Lower lobe of right lung (tissue), 2 donors: ENCODE data around the gene AMPD1. TPM values are rescaled to one million over a fixed set of nuclear protein-coding genes. Genes with fewer than 3 reads are reported as not detected.

Experiments used
- ATAC-seq, 2 donors: fragments of 200-7000 bp; cut with Tn5 transposase; one replicate each; pipeline ENCODE4 v1.9.1; 2020 to 2022; ENCODE audit warnings: mild to moderate bottlenecking in 2 of 2, moderate library complexity in 2 of 2
- DNase-seq: peaks from one replicate; pipeline ENCODE4 v3.0.0-alpha.2; 2020
- H3K27ac ChIP-seq: fragments of 200-600 bp; one replicate; pipeline ENCODE4 v1.8.0; 2022
- H3K27me3 ChIP-seq: fragments of 200-600 bp; one replicate; pipeline ENCODE4 v1.8.0; 2022; ENCODE audit warnings: low read depth
- H3K36me3 ChIP-seq: fragments of 200-600 bp; one replicate; pipeline ENCODE4 v1.8.0; 2022; ENCODE audit warnings: mild to moderate bottlenecking
- H3K4me1 ChIP-seq: fragments of 200-600 bp; one replicate; pipeline ENCODE4 v1.8.0; 2022
- H3K4me3 ChIP-seq: fragments of 200-600 bp; one replicate; pipeline ENCODE4 v1.8.0; 2022; ENCODE audit warnings: mild to moderate bottlenecking
- H3K9me3 ChIP-seq: fragments of 200-600 bp; one replicate; pipeline ENCODE4 v1.8.0; 2022
- intact Hi-C: fragments of 100-400 bp; cut with DNase I; formaldehyde crosslinking; loops from one replicate; pipeline ENCODE4 v1.11.0; 2022
- total RNA-seq: library from RNA; stranded (reverse); fragmentation: NEBNext Ultra II Directional; extraction: Animal tissue kit (Norgen Biotek cat#: 25700); gene quantifications from one replicate; pipeline ENCODE4 v1.2.1, GENCODE V29; 2021
- TF ChIP-seq, protein P1 (sequence below): fragments of 200-600 bp; IDR thresholded peaks from one replicate; pipeline ENCODE4 v1.8.0; 2022; ENCODE audit warnings: antibody characterized with exemption, mild to moderate bottlenecking
- donor health status: DM: no; HTN: yes; CAD: no; lungs with severe emphysema.

AMPD1 gene
- total RNA-seq, 1 donor from 2014 or later, result 0.21 TPM

DNA sequence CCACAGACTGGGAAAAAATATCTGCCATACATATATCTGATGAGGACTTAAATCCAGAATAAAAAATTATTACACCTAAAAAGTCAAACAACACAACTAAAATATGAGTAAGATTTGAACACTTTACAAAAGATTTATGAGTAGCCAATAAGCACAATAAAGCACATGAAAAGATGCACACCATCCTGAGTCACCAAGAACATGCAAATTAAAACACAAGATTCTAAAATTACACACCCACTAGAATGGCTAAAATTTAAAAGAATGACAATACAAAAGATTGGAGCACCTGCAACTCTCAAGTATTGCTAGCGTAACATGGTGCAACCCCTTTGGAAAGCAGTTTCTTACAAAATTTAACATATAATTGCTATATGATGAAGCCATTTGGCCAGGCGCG is 56.4 kb downstream of the AMPD1 start:
- Histone ChIP-seq H3K27me3 (no peaks in the 10 kb centered on the region), H3K27ac (no peak overlapping the region), H3K4me3 (no peak overlapping the region), H3K36me3 (no peaks in the 10 kb centered on the region), H3K9me3 (no peaks in the 10 kb centered on the region), H3K4me1 (no peaks in the 10 kb centered on the region)
- DNase-seq (no peak), ATAC-seq (no peak)
- TF ChIP-seq, protein P1, sequence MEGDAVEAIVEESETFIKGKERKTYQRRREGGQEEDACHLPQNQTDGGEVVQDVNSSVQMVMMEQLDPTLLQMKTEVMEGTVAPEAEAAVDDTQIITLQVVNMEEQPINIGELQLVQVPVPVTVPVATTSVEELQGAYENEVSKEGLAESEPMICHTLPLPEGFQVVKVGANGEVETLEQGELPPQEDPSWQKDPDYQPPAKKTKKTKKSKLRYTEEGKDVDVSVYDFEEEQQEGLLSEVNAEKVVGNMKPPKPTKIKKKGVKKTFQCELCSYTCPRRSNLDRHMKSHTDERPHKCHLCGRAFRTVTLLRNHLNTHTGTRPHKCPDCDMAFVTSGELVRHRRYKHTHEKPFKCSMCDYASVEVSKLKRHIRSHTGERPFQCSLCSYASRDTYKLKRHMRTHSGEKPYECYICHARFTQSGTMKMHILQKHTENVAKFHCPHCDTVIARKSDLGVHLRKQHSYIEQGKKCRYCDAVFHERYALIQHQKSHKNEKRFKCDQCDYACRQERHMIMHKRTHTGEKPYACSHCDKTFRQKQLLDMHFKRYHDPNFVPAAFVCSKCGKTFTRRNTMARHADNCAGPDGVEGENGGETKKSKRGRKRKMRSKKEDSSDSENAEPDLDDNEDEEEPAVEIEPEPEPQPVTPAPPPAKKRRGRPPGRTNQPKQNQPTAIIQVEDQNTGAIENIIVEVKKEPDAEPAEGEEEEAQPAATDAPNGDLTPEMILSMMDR, result no peak
- intact Hi-C loops, result no loop called here

DNA sequence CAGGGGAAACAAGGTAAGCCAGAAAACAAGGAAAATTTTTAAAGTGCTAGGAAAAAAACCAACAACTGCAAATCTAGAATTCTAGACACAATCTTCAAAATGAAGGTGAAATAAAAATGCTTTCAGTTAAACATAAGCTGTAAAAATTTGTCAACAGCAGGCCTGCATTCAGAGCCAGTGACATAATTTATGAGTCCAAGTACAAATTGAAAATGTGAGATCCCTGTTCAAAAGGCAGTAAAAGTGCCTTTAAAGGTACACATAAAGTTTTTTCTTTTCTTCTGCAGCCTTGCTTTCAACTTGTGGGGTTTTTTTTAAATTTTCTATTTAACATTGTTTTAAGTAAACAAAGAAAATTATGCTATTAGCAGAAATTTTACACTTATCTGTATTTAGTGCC is 62.9 kb downstream of the AMPD1 start:
- Histone ChIP-seq H3K27ac (no peak overlapping the region), H3K4me1 (no peaks in the 10 kb centered on the region), H3K27me3 (no peaks in the 10 kb centered on the region), H3K4me3 (no peak overlapping the region), H3K9me3 (no peaks in the 10 kb centered on the region), H3K36me3 (no peaks in the 10 kb centered on the region)
- no peak for ATAC-seq
- intact Hi-C loops, result no loop called here
- TF ChIP-seq, protein P1, result no peak
- no peak for DNase-seq

DNA sequence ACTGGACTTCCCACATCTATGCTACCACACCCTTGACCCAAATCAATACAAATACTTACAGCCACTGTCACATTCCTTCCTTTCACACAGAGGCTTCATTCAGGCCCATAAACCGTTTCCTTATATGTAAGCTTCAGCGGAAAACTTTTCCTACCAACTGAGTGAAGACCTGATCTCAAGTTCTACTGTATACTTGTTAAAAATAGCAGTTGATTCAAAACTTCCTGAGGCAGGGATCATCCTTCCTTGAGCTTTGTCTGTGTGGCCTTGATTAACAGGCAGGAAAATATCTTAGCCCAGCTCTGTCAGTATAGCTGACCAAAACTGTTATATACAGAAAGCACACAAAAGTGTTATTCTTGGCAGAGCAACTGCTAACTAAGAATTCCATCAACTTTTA is 68.2 kb downstream of the AMPD1 start:
- intact Hi-C loops, result no loop called here
- DNase-seq (no peak), ATAC-seq (no peak)
- Histone ChIP-seq H3K36me3 (no peaks in the 10 kb centered on the region), H3K4me1 (no peaks in the 10 kb centered on the region), H3K4me3 (no peak overlapping the region), H3K9me3 (no peaks in the 10 kb centered on the region), H3K27me3 (no peaks in the 10 kb centered on the region), H3K27ac (no peak overlapping the region)
- TF ChIP-seq, protein P1, result no peak

DNA sequence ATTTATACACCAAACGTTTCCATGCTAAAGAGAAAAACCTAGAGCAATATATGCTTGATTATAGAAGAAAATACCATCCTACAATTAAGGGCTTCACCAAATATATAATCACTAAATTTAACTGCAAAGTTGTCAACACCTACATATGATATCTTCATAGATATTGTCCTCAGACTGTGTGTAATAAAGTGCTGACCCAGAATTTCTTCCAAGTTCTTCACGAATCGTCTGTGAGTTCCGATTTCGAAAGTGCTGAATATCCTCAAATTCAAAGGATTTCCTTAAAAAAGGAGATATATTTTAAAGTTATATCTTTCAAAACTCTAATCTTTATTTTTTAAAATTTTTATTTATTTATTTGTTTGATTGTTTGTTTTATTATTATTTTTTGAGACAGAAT is 72.0 kb downstream of the AMPD1 start:
- no peaks in the 10 kb centered on the region for H3K27me3 ChIP-seq
- ATAC-seq, result no peak
- no peak for DNase-seq

More for the DNA sequence above, 72.0 kb downstream of the AMPD1 start:
- TF ChIP-seq, protein P1, result no peak
- intact Hi-C loops, result no loop called here
- Histone ChIP-seq H3K4me3 (no peak overlapping the region), H3K4me1 (no peaks in the 10 kb centered on the region), H3K27ac (no peak overlapping the region), H3K9me3 (no peaks in the 10 kb centered on the region), H3K36me3 (no peaks in the 10 kb centered on the region)

Other genes starting within 250 kb of the AMPD1 start
- gene TRIM33, start 184.3 kb downstream of the AMPD1 start, total RNA-seq, result 36.4 TPM
- gene BCAS2, start 113.9 kb downstream of the AMPD1 start, total RNA-seq, result 24.1 TPM
- gene DENND2C, start 25.5 kb downstream of the AMPD1 start, total RNA-seq, result 3.8 TPM
- 25.1 TPM for gene NRAS, start 21.2 kb upstream of the AMPD1 start, total RNA-seq
- gene CSDE1, start 62.4 kb upstream of the AMPD1 start, total RNA-seq, result 543 TPM
- 34.3 TPM for gene SIKE1, start 85.1 kb upstream of the AMPD1 start, total RNA-seq
- gene SYCP1, start 159.3 kb upstream of the AMPD1 start, total RNA-seq, result not detected